ENCODE results near the gene MPDZ.

- TF ChIP-seq EZH2phosphoT487 (IDR thresholded peaks at IDR 0.05; ENCODE audit: low read depth) (no peak), CTCF (IDR thresholded peaks at IDR 0.05; ENCODE audit: low read depth, low read length) (no peak)
These were observed 137.9 kb downstream of the MPDZ start for GRCh38 chr9:13141629-13142028.

Data from OCI-LY3 (cell line).